GM12892 (cell line): ENCODE data around the gene CCDC30.

Source experiments
- POLR2A ChIP-seq: IDR thresholded peaks from 2 replicates; pipeline ENCODE4 v1.6.1; 2011; ENCODE audit warnings: low read depth, low read length, control low read depth
- POLR2AphosphoS5 ChIP-seq: IDR thresholded peaks from 2 replicates; pipeline ENCODE4 v1.6.1; 2011; ENCODE audit warnings: low read depth, low read length, control low read depth

DNA sequence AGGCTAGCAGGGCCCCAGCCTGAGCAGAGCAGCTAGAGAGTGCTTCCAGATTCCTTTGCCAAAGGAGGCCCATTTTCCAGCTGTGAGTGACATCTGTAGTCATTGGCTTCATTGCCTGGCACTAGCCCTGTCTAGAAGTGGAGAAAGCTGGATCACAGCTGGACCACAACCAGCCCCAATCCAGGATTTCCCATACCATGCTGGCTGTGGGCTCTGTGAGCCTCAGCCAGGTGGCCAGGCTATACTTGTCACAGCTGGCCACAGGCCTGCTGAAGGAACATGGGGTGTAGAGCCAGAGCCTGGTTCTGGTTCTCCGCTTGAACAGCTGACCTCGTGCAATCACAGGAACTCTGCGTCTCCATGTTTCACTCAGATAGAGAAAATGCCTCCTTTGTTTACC is 45.9 kb upstream of the CCDC30 start:
- no peak for TF ChIP-seq POLR2A
- no peak for TF ChIP-seq POLR2AphosphoS5
